C4-2B (cell line): ENCODE data around the gene JPT2.

Experiments used
- H3K27ac ChIP-seq: fragments of 450-650 bp; 2 replicates; pipeline ENCODE4 v1.5.1; 2017
- ZFX ChIP-seq: fragments of 450-650 bp; IDR thresholded peaks from 2 replicates; pipeline ENCODE4 v1.6.1; 2017
- TF ChIP-seq, protein P1 (sequence below): fragments of 450-650 bp; conservative IDR thresholded peaks from 2 replicates; pipeline ENCODE4 v1.5.1; 2017; ENCODE audit warnings: mild to moderate bottlenecking

The JPT2 gene

GRCh38 chr16:1668612-1669319 is 9.3 kb upstream of the JPT2 start:
- TF ChIP-seq, protein P1, sequence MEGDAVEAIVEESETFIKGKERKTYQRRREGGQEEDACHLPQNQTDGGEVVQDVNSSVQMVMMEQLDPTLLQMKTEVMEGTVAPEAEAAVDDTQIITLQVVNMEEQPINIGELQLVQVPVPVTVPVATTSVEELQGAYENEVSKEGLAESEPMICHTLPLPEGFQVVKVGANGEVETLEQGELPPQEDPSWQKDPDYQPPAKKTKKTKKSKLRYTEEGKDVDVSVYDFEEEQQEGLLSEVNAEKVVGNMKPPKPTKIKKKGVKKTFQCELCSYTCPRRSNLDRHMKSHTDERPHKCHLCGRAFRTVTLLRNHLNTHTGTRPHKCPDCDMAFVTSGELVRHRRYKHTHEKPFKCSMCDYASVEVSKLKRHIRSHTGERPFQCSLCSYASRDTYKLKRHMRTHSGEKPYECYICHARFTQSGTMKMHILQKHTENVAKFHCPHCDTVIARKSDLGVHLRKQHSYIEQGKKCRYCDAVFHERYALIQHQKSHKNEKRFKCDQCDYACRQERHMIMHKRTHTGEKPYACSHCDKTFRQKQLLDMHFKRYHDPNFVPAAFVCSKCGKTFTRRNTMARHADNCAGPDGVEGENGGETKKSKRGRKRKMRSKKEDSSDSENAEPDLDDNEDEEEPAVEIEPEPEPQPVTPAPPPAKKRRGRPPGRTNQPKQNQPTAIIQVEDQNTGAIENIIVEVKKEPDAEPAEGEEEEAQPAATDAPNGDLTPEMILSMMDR, result no peak
- no peak for TF ChIP-seq ZFX
- no peak overlapping the region for H3K27ac ChIP-seq

DNA sequence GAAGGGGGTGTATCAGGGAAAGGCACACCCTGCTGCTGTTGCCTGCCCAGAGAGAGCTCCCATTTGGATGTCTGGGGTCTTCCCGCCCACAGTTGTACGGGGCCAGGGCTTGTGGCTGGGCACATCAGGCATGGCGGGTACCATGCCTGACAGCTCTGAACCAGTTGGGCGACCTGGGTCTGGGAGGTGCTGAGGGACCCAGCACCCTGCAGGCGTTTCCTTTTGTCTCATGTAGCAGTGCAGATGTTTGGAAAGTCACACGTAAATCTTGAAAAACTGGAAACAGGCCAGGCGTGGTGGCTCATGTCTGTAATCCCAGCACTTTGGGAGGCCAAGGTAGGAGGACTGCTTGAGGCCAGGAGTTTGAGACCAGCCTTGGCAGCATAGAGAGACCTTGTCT is 8.4 kb upstream of the JPT2 start:
- TF ChIP-seq, protein P1, result no peak
- TF ChIP-seq ZFX, result no peak
- no peak overlapping the region for H3K27ac ChIP-seq

GRCh38 chr16:1670371-1670770 is 7.7 kb upstream of the JPT2 start:
- TF ChIP-seq, protein P1, result no peak
- no peak for TF ChIP-seq ZFX
- H3K27ac ChIP-seq, result no peak overlapping the region

DNA sequence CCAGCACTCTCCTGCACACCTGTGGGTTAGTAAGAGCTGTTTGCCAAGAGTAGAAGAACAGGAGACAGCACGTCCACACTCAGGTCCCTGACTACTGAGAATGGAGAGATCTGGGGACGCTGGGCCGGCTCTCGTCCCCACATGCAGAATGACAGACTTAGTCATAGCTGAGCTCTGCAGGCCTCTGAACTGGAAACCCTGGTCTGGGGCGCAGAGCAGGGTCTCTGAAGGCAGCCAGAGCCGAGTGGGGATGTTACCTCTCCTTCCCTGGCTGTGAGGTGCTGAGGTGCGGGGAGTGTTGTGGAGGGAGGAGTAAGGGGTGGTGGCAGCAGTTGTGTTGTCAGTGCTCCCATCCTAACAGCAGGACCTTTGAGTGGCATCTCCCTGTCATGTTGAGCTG is 7.2 kb upstream of the JPT2 start:
- H3K27ac ChIP-seq, result no peak overlapping the region
- no peak for TF ChIP-seq ZFX
- TF ChIP-seq, protein P1, result no peak

DNA sequence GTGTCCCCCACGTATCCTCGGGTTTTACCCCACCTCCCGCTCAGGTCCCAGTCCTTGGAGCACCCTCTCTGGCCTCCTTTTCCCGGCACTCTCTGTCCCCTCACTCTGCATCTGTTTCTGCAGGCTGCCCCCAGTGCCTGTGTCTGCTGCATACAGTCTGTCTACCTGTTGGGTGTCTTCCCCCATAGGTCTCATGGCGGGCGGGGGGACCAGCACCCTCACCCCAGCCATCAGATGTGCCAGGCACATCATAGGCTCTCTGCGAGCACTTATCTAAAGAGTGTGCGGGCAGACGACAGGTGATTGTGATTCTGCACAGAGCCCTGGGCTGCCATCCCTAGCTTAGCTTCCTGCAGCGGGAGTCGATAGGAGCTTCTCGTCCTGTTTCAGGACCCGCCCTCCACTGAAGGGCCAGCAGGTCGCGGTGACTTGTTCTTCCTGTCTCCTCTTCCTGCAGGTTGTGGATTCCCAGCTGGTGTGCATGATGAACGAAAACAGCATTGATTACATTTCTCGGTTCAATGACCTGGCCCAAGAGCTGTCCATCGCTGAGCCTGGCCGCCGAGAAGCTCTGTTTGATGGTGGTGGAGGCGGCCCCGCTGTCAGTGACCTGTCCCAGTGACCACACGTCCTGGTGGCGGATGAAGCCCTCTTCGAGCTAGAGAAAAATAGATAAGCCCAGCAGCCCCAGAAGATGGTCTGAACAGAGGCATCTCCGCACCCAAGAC is 4.5 kb upstream of the JPT2 start:
- H3K27ac ChIP-seq, result no peak overlapping the region
- no peak for TF ChIP-seq ZFX
- TF ChIP-seq, protein P1, result no peak

- no peak for TF ChIP-seq ZFX
- TF ChIP-seq, protein P1, result no peak
- H3K27ac ChIP-seq, result no peak overlapping the region
These were observed 3.8 kb upstream of the JPT2 start for GRCh38 chr16:1674306-1674705.

GRCh38 chr16:1674751-1675664 is 3.1 kb upstream of the JPT2 start:
- TF ChIP-seq, protein P1, result no peak
- TF ChIP-seq ZFX, result no peak
- no peak overlapping the region for H3K27ac ChIP-seq
